HG02840 (cell line): Measurements from ENCODE around the gene DGCR2.
"Not testable (repeated sequence)": the region's sequence is repeated elsewhere in the genome, so short reads cannot be mapped to it uniquely, and the experiment has no call there.

Experiments
- ATAC-seq: cut with Tn5 transposase; IDR thresholded peaks from one replicate; pipeline ENCODE4 v1.9.1; 2021; ENCODE audit warnings: mild to moderate bottlenecking, moderate library complexity, moderate number of reproducible peaks; ENCODE audit not compliant: unreplicated experiment, low FRiP score

Gene DGCR2

GRCh38 chr22:19063581-19064353, 58.4 kb downstream of the DGCR2 start:
- ATAC-seq = no peak

DNA sequence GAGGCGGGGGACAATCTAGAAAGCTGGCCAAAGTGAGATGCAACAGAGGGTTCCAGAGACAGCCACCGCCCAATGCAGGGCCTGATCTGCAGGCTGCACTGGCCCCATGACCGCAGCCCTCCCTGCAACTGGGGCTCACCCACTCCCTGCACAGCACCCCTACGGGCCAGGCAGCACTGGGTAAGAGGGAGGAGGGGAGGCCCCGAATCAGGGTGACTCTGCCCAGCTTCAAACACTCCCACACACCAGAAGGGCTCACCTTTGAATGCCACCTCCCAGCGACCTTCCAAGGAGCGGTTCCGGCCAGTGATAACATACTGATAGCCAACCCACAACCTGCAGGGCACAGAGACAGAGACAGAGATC, 59.3 kb downstream of the DGCR2 start:
- no peak for ATAC-seq

GRCh38 chr22:19062139-19062942, 59.9 kb downstream of the DGCR2 start:
- ATAC-seq = no peak

DNA sequence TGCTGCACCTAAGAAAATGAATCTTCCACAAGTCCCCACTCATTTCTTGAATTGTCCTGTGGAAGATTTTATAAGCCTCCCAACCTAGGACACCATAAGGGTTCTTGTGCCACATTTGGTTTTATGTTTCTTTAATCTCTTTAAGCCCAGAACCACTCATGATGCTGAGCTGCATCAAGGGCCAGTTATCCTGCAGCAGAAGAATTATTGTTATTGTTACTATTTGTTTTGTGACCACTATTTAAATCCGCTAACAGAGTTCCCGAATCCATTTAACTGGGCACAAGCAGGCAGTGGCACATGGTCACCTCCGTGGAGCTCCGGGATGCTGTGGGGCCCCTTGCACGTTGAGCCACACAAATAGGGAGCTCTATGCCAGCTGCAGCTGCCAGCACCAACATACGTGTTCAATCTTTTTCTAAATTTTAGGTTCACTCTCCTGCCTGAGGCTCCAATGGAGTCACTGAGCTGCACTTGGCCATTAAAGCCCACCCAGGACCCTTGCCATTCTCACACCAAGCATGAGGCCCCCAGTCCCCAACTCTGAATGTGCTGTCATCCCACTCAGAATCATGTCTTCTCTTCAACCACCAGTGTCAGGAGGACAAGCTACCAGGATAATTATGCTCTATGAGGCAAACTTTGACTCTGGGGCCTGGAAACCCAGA, 60.6 kb downstream of the DGCR2 start:
- ATAC-seq = no peak

DNA sequence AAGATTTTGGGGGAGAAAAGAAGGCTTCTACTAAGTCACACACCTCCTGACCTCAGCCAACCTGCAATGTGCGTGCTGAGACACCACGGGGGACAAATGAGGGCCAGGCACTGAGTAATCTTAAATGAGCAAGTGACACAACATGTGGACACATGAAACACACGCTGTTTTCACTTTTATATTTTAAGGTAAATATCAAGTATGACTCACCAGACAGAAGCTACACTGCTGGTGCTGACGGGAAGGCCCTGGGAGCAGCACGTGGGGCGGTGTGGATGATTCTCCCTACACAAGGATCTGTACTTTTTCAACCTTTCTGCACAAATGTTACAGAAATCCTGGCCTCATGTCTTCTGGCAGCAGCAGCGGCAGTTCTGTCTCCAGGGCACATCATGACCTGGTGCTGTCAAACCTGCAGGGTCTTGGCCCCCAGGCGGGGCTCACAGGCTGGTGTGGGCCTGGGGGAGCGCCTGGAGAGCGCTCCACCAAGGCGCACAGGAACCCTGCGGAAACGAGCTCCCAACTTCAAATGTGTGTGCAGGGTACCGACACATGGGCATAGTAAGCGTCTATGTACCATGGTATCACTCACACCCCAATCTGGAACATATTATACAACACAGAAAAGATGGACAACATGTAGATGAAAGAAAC, 61.7 kb downstream of the DGCR2 start:
- no peak for ATAC-seq

DNA sequence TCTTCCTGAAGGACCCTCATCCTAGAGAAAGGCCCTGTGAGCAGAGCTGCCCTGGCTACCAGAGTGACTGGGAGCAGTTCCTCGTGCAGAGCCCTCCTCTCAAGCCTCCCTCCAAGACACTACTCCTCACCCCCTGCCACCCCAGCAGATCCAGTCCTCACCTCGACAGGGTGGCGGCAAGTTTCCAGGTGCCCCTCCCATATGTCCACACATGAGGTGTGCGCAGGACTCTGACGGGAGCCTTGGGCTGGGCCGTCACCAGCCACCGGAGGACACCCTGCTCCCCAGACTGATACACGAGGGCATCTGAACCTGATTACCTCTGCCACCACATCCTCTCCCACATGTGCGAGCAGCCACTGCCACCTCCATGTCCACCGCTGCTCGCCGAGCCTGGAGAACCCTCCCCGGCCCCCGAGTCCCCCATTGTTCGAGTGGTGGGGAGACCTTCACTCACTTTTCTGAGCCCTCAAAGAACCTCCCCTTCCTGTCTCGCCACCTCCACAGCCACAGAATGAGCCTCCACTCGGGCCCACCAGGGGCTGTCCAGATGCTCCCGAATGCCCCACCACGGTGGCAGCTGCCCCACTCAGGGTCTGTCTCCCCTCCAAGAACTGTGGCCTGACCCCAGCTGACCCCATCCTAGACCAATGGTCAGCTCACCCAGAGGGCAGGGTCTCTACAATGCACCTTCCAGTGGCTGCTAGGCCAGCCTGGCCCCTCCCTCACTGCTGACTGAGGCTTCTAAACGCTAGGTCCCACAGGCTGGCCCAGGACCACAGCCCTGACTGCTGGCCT, 62.5 kb downstream of the DGCR2 start:
- ATAC-seq = no peak

- no peak for ATAC-seq
These were observed 63.3 kb downstream of the DGCR2 start for GRCh38 chr22:19058713-19059451.

DNA sequence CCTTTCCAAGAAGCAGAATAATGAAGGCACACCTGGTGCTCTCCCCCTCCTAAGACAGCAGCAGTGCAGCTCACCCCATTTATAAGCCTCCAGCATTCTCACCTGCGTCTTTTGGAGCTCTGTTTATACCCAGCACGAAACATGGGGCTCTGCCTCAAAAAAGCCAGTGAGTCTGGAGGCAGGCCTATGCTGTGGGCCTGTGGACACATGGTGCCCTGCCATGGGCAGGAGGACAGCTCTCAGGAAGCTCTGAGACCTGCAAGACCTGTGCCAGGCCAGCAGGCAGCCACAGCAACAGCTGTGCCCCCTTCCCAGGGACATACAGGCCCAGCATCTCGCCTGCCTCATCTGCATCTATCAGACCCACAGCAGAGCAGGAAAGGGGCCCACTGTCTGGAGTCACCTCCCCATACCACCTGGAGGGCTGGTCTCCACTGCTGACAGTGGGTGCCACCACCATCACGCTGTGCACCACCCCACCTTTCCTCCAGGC, 64.2 kb downstream of the DGCR2 start:
- no peak for ATAC-seq

DNA sequence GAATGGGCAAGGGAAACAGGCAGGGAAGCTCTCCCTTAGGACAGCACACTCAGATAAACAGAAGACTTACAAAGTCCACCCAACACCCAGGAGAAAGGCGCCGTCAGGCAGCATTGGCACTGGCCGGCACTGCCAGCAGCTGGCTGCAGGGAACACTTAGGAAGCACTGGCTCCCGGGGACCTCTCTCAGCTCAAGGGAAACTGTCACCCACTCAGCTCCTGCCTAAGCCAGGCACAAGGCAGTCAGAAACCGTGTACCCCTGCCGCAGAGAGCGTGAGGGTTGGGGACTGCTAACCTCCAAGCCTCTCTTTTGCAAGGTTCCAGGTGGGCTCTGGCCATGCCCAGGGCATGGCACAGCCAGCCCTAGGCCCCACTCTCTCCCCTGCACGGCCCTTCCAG, 64.7 kb downstream of the DGCR2 start:
- ATAC-seq = no peak

- ATAC-seq = no peak
These were observed 65.2 kb downstream of the DGCR2 start for GRCh38 chr22:19056951-19057401.

GRCh38 chr22:19055801-19056200, 66.4 kb downstream of the DGCR2 start:
- ATAC-seq = no peak

GRCh38 chr22:19052941-19053541, 69.2 kb downstream of the DGCR2 start:
- ATAC-seq = no peak

DNA sequence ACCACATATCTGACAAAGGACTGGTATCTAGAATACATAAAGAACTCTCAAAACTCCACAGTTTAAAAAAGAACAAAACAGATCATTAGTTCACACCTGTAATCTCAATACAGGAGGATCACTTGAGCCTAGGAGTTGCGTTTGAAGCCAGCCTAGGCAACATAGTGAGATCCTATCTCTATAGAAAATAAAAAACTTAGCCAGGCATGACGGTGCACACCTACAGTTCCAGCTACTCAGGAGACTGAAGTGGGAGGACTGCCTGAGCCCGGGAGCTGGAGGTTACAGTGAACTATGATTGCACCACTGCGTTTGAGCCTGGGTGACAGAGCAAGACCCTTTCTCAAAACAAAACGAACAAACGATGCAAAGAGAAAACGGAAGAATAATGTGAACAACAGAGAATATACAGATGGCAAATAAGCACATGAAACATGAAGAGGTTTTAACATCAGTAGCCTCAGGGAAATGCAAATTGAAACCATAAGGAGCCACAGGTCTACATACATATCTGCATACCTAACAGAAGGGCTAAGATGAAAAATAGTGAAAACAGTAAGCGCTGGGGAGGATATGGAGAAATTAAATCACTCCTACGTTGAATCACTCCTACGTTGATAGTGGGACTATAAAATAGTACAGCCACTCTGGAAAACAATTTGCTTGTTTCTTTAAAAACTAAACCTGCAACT, 70.7 kb downstream of the DGCR2 start:
- ATAC-seq = no peak

GRCh38 chr22:19050847-19051246, 71.4 kb downstream of the DGCR2 start:
- ATAC-seq = not testable (repeated sequence)

DNA sequence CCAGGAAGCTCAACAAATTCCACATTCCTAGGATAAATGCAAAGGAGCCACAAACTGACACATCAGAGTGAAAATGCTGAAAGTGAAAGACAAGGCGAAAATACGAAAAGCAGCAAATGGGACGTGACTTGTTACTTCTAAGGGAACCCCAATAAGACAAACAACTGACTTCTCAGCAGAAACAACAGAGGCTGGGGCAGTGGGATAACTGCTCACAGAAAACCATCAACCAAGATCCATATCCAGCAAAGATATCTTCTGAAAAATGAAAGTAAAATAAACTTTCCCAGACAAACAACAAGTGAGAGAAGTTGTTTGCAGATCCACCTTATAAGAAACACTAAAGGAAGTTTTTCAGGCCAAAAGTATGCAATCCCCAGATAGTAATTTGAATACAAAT, 72.1 kb downstream of the DGCR2 start:
- no peak for ATAC-seq

DNA sequence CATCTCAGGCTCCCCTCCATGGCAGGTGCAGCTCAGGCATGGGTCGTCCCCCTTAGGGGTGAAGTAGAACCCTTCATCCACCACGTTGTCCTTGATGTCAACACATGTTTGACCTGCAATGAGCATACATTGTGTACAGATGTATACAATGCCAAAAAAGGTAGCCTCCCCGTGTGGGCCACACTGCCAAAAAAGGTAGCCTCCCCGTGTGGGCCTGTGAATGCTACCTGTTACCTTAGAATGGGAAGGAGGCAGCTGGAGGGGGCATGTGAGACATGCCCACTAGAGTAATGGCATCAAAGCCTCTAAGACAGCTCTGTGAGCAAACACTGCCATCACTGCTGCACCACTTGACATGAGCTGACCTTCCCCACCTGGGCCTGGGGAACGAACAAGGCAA, 73.7 kb downstream of the DGCR2 start:
- ATAC-seq = no peak

DNA sequence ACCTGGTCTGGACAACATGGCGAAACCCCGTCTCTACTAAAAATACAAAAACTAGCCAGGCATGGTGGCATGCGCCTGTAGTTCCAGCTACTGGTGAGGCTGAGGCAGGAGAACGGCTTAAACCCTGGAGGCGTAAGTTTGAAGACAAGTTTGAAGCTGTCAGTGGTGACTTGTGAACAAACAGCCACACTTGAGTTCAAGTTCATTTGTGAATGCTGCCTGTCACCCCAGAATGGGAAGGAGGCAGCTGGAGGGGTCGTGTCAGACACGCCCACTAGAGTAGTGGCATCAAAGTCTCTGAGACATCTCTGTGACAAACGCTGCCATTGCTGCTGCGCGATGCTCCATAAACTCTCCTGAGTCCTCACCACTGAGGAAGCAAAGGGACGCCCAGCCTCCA, 74.2 kb downstream of the DGCR2 start:
- ATAC-seq = no peak
